KOPT-K1 (cell line): ENCODE measurements around the gene STXBP4.

Experiments used
- H3K27ac ChIP-seq: fragments of 200-600 bp; sonication (generic); 2 replicates; pipeline ENCODE4 v1.5.1; 2016; ENCODE audit warnings: antibody characterized with exemption, mild to moderate bottlenecking, low read depth, low read length; ENCODE audit not compliant: poor library complexity, severe bottlenecking
- H3K36me3 ChIP-seq: fragments of 200-600 bp; sonication (generic); 2 replicates; pipeline ENCODE4 v1.5.1; 2017; ENCODE audit warnings: antibody characterized with exemption, mild to moderate bottlenecking, low read length, moderate library complexity; ENCODE audit not compliant: insufficient read depth
- H3K9me3 ChIP-seq: fragments of 200-600 bp; sonication (generic); 2 replicates; pipeline ENCODE4 v1.5.1; 2017; ENCODE audit warnings: antibody characterized with exemption, low read length, mild to moderate bottlenecking; ENCODE audit not compliant: insufficient read depth, poor library complexity, severe bottlenecking

The STXBP4 gene

DNA sequence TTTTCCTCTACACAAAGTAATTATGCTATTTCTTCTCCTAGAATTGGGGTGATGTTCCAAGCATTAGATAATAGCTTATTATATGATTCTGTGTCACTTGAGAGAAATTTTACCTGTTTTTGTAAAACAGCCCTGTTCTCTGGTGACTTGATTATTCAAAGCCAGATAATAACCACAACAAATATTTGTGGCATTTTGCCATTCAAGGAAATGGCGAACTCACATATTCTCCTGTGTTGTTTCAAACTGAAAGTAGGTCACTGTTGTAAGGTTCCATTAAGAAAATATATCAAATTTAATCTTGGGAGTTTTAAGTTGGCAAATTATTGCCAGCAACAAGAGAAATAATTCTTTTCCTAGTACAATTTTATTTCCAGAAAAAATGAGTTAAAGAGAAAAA, 124.8 kb downstream of the STXBP4 start:
- Histone ChIP-seq H3K9me3 (no peaks in the 10 kb centered on the region), H3K36me3 (no peaks in the 10 kb centered on the region; the same call in 1 of the 2 replicates), H3K27ac (no peak overlapping the region)

GRCh38 chr17:55098765-55099164, 130.2 kb downstream of the STXBP4 start:
- Histone ChIP-seq H3K9me3 (peaks cover 4% of the 10 kb centered on the region), H3K36me3 (no peaks in the 10 kb centered on the region), H3K27ac (no peak overlapping the region)

GRCh38 chr17:55110521-55110920, 142.0 kb downstream of the STXBP4 start:
- no peaks in the 10 kb centered on the region for H3K36me3 ChIP-seq
- no peaks in the 10 kb centered on the region for H3K9me3 ChIP-seq
- H3K27ac ChIP-seq, result no peak overlapping the region

GRCh38 chr17:55114283-55114682, 145.7 kb downstream of the STXBP4 start:
- H3K36me3 ChIP-seq, result no peaks in the 10 kb centered on the region
- H3K27ac ChIP-seq, result no peak overlapping the region
- H3K9me3 ChIP-seq, result no peaks in the 10 kb centered on the region

GRCh38 chr17:55116440-55116914, 147.9 kb downstream of the STXBP4 start:
- Histone ChIP-seq H3K27ac (no peak overlapping the region), H3K36me3 (no peaks in the 10 kb centered on the region), H3K9me3 (no peaks in the 10 kb centered on the region)

GRCh38 chr17:55117164-55117563, 148.6 kb downstream of the STXBP4 start:
- no peak overlapping the region for H3K27ac ChIP-seq
- no peaks in the 10 kb centered on the region for H3K9me3 ChIP-seq
- H3K36me3 ChIP-seq, result no peaks in the 10 kb centered on the region

DNA sequence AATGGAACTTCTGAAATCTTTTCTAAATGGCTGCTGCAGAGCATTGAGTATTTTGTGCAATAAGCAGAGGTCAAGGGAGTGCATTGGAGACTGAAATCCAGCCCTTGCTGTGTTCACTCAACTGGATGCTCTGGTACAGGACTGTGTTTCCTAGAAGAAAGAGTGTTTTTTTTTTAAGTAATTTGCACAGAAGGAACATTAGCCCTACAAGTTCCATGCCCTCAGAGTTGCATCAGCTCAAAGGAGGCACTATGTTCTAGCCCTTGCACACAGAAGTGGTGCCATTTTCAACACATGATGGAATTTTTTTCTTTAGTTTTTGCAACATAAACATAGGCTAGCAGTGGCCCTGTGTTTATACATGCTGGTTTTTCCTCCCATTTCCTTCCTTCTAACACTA, 152.1 kb downstream of the STXBP4 start:
- Histone ChIP-seq H3K27ac (no peak overlapping the region), H3K9me3 (no peaks in the 10 kb centered on the region), H3K36me3 (no peaks in the 10 kb centered on the region)

DNA sequence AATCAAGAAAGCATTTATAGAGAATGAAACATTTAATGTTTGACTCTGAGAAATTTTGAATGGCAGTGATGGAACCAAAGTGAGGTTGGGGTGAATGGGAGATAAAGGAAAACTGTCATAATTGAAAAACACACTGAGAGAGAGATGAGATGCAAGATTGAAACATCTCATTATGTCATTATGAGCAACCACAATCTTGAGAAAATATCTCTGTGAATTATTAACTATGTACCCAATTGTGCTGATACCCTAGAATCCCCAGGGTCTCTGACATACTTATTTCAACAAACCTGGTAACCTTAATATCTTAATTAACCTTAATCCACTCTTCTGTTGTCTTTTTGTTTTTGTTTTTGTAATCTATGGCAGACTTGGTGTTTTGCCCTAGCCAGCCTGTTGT, 152.7 kb downstream of the STXBP4 start:
- Histone ChIP-seq H3K9me3 (no peaks in the 10 kb centered on the region), H3K27ac (no peak overlapping the region), H3K36me3 (no peaks in the 10 kb centered on the region)

- no peaks in the 10 kb centered on the region for H3K9me3 ChIP-seq
- H3K36me3 ChIP-seq, result no peaks in the 10 kb centered on the region
- H3K27ac ChIP-seq, result no peak overlapping the region
These were observed 153.5 kb downstream of the STXBP4 start for GRCh38 chr17:55122114-55122513.

- Histone ChIP-seq H3K36me3 (no peaks in the 10 kb centered on the region), H3K27ac (no peak overlapping the region), H3K9me3 (no peaks in the 10 kb centered on the region)
These were observed 156.3 kb downstream of the STXBP4 start for GRCh38 chr17:55124730-55125360.

GRCh38 chr17:55133583-55133982, 165.0 kb downstream of the STXBP4 start:
- no peaks in the 10 kb centered on the region for H3K9me3 ChIP-seq
- no peak overlapping the region for H3K27ac ChIP-seq
- no peaks in the 10 kb centered on the region for H3K36me3 ChIP-seq

DNA sequence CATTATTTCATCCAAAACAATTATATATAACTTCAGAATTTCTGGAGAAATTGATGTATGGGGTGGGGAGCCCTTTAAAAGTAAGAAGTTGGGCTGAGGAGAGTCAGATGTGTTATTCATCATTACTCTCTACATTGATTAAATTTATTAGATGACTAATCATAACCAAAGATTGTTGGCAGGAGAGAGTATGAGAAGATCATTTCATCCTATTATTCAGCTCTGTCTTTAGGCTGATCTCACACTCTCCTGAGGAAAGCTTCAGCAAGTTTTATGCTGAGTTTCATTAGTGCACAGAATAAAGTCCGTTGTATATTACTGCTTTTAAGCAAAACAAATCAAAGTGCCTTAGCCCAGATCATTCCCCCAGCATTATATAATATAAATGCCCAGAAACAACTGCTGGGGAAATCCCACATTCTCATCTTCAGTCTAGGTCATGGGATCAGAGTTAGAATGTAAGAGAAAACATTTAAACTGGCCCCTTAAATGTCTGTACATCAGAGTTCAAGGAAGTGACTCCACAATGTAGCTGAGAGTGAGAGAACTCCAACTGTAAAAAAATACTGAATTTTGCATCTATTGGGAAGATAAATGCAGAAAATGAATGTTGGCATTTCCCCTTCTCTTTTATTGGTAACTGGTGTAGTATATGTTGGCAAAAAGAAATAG, 166.1 kb downstream of the STXBP4 start:
- no peak overlapping the region for H3K27ac ChIP-seq
- no peaks in the 10 kb centered on the region for H3K9me3 ChIP-seq

DNA sequence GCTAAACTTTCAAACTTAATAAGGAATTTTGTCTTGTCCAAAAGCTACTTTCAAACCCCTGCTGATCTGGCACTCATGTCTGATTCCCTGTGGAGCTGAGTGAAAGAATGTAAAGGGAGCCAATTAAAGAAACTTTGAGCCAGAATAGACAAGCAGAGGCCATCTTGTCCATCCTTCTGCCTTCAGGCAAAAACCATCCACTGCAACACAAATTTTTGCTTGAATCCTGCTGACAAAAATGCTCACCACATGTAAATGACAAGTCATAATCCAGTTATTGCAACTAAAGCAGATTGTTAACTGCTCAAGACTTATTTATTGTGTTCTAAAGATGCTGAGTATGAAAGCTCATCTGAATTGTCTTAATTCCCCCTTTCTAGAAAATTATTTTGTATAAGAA, 172.2 kb downstream of the STXBP4 start:
- Histone ChIP-seq H3K27ac (no peak overlapping the region), H3K9me3 (no peaks in the 10 kb centered on the region), H3K36me3 (no peaks in the 10 kb centered on the region)

More for the DNA sequence above, 166.1 kb downstream of the STXBP4 start:
- no peaks in the 10 kb centered on the region for H3K36me3 ChIP-seq

DNA sequence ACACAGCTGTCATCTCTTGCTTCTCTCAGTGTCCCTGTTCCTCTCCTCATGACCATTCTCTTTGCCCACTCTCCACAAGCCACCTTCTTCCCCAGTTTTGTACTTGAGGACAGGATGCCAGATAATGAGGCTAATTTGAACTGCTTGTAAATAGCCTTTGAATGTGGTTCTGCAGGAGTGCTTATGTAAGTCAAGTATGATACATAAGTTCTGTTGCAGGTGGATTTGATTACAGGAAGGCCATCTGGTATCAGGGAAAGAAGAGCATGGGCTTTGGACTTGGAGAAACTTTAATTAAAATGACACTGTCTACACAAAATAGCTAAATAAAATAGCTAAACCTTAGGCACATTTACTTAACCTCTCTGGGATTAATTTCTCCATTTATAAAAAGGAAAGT, 176.0 kb downstream of the STXBP4 start:
- Histone ChIP-seq H3K27ac (no peak overlapping the region), H3K9me3 (no peaks in the 10 kb centered on the region), H3K36me3 (no peaks in the 10 kb centered on the region)

DNA sequence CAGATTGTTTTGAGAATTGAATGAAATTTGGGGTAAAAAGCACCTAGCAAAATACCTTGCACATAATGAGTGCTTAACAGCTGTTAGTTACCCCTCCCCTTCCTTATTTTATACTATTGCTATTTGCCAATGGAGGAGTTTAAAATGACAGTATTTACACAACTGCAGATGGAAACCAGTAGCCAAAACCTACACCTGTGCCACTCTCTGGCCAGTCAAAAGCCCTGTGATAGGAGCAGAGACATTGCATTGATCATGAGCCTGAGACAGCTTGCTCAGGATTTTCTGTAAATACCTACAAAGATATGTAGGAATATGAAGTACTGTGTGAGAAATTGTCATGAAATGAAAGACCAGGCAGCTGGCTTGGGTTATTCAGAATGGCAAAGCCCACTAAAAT, 180.9 kb downstream of the STXBP4 start:
- Histone ChIP-seq H3K36me3 (no peaks in the 10 kb centered on the region), H3K27ac (no peak overlapping the region), H3K9me3 (no peaks in the 10 kb centered on the region)

DNA sequence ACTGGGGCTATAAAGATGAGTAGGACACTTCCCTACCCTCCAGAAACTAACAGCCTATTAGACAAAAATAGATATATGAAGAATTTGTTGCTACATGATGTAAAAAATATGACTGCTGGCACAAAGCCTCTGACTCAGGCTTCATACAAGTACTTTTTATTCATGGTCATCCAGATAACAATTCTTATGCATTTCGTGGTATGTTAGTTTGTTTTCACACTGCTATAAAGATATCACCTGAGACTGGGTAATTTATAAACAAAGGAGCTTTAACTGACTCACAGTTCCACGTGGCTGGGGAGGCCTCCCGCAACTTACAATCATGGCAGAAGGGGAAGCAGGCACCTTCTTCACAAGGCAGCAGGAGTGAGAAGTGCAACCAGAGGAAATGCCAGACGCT, 183.7 kb downstream of the STXBP4 start:
- H3K9me3 ChIP-seq, result no peaks in the 10 kb centered on the region
- no peak overlapping the region for H3K27ac ChIP-seq
- H3K36me3 ChIP-seq, result no peaks in the 10 kb centered on the region
